HG03442 (cell line): ENCODE results near the gene RIIAD1.
"Not testable (repeated sequence)": the region's sequence is repeated elsewhere in the genome, so short reads cannot be mapped to it uniquely, and the experiment has no call there.

Experiments used
- ATAC-seq: cut with Tn5 transposase; IDR thresholded peaks from one replicate; pipeline ENCODE4 v1.9.1; 2021; ENCODE audit warnings: mild to moderate bottlenecking, moderate library complexity; ENCODE audit not compliant: unreplicated experiment

The RIIAD1 gene

GRCh38 chr1:151720974-151721787 is at the start of gene RIIAD1:
Gene RIIAD1, plus strand, starts transcription at chr1:151721522. Its CDS starts 15 bp downstream, at chr1:151721537.
- no peak for ATAC-seq

GRCh38 chr1:151673407-151673806 is 47.9 kb upstream of the RIIAD1 start:
- ATAC-seq = no peak

GRCh38 chr1:151680391-151680790 is 40.9 kb upstream of the RIIAD1 start:
- no peak for ATAC-seq

GRCh38 chr1:151680826-151681225 is 40.5 kb upstream of the RIIAD1 start:
- ATAC-seq = no peak

- ATAC-seq = no peak
These were observed 39.4 kb upstream of the RIIAD1 start for GRCh38 chr1:151681923-151682322.

- not testable (repeated sequence) for ATAC-seq
These were observed 38.4 kb upstream of the RIIAD1 start for GRCh38 chr1:151682901-151683300.

- no peak for ATAC-seq
These were observed 37.2 kb upstream of the RIIAD1 start for GRCh38 chr1:151684128-151684527.

- no peak for ATAC-seq
These were observed 34.8 kb upstream of the RIIAD1 start for GRCh38 chr1:151686561-151686960.

GRCh38 chr1:151689494-151689893 is 31.8 kb upstream of the RIIAD1 start:
- ATAC-seq = no peak

GRCh38 chr1:151692226-151692625 is 29.1 kb upstream of the RIIAD1 start:
- no peak for ATAC-seq

GRCh38 chr1:151693057-151693651 is 28.2 kb upstream of the RIIAD1 start:
- ATAC-seq = no peak

GRCh38 chr1:151701515-151701914 is 19.8 kb upstream of the RIIAD1 start:
- ATAC-seq = no peak

GRCh38 chr1:151702936-151703335 is 18.4 kb upstream of the RIIAD1 start:
- no peak for ATAC-seq

GRCh38 chr1:151703813-151704212 is 17.5 kb upstream of the RIIAD1 start:
- no peak for ATAC-seq

GRCh38 chr1:151704246-151704645 is 17.1 kb upstream of the RIIAD1 start:
- no peak for ATAC-seq

GRCh38 chr1:151705146-151705545 is 16.2 kb upstream of the RIIAD1 start:
- no peak for ATAC-seq

GRCh38 chr1:151705753-151706463 is 15.4 kb upstream of the RIIAD1 start:
- ATAC-seq = no peak

GRCh38 chr1:151706464-151707415 is 14.6 kb upstream of the RIIAD1 start:
- no peak for ATAC-seq

- no peak for ATAC-seq
These were observed 13.7 kb upstream of the RIIAD1 start for GRCh38 chr1:151707541-151708065.

- no peak for ATAC-seq
These were observed 12.4 kb upstream of the RIIAD1 start for GRCh38 chr1:151708891-151709290.
